Trophoblast cell (in vitro differentiated cells and primary cell): ENCODE results near the gene ATP1B1.

ENCODE experiments used
- DNase-seq, 2 donors: peaks; one replicate each; pipeline ENCODE4 v3.0.0-alpha.2; 2016
- H2AFZ ChIP-seq: 2 replicates; pipeline ENCODE4 v1.6.1; 2013; ENCODE audit warnings: low read length, moderate library complexity, mild to moderate bottlenecking; ENCODE audit not compliant: insufficient read depth, poor library complexity
- H2AK5ac ChIP-seq: 2 replicates; pipeline ENCODE4 v1.6.1; 2013; ENCODE audit warnings: mild to moderate bottlenecking, low read length
- H2BK120ac ChIP-seq: 2 replicates; pipeline ENCODE4 v1.6.1; 2013; ENCODE audit warnings: low read length, mild to moderate bottlenecking, moderate library complexity; ENCODE audit not compliant: insufficient read depth, poor library complexity
- H2BK12ac ChIP-seq: 2 replicates; pipeline ENCODE4 v1.6.1; 2013; ENCODE audit warnings: mild to moderate bottlenecking, low read length, moderate library complexity
- H2BK5ac ChIP-seq: 2 replicates; pipeline ENCODE4 v1.6.1; 2013; ENCODE audit warnings: low read length, low read depth, moderate library complexity, mild to moderate bottlenecking; ENCODE audit not compliant: poor library complexity
- H3K14ac ChIP-seq: 2 replicates; pipeline ENCODE4 v1.6.1; 2013; ENCODE audit warnings: mild to moderate bottlenecking, low read length
- H3K18ac ChIP-seq: 2 replicates; pipeline ENCODE4 v1.6.1; 2013; ENCODE audit warnings: mild to moderate bottlenecking, low read length
- H3K23ac ChIP-seq: 2 replicates; pipeline ENCODE4 v1.6.1; 2013; ENCODE audit warnings: low read length
- H3K27ac ChIP-seq: 2 replicates; pipeline ENCODE4 v1.5.1; 2013; ENCODE audit warnings: low read depth, mild to moderate bottlenecking, inconsistent platforms, low read length, moderate library complexity
- H3K27me3 ChIP-seq: 2 replicates; pipeline ENCODE4 v1.6.1; 2013; ENCODE audit warnings: inconsistent platforms, mild to moderate bottlenecking, low read length, moderate library complexity; ENCODE audit not compliant: insufficient read depth
- H3K36me3 ChIP-seq, 2 experiments: 1 replicate in 1 of 2; 2 replicates in 1 of 2; pipeline ENCODE4 v1.6.1; 2013; ENCODE audit warnings: low read length in 2 of 2, mild to moderate bottlenecking in 2 of 2, moderate library complexity in 1 of 2; ENCODE audit not compliant: insufficient read depth in 2 of 2, control insufficient read depth in 1 of 2
- H3K4ac ChIP-seq: 2 replicates; pipeline ENCODE4 v1.6.1; 2013; ENCODE audit warnings: low read depth, mild to moderate bottlenecking, low read length, moderate library complexity
- H3K4me1 ChIP-seq, 2 experiments: 1 replicate in 1 of 2; 2 replicates in 1 of 2; pipeline ENCODE4 v1.6.1; 2013; ENCODE audit warnings: low read length in 2 of 2, mild to moderate bottlenecking in 2 of 2, moderate library complexity in 1 of 2; ENCODE audit not compliant: insufficient read depth in 2 of 2, control insufficient read depth in 1 of 2
- H3K4me2 ChIP-seq: 2 replicates; pipeline ENCODE4 v1.6.1; 2013; ENCODE audit warnings: inconsistent platforms, mild to moderate bottlenecking, low read length, moderate library complexity
- H3K4me3 ChIP-seq: 2 replicates; pipeline ENCODE4 v1.5.1; 2013; ENCODE audit warnings: mild to moderate bottlenecking, low read depth, low read length, inconsistent platforms
- H3K79me1 ChIP-seq: one replicate; pipeline ENCODE4 v1.6.1; 2013; ENCODE audit warnings: low read length
- H3K79me2 ChIP-seq: 2 replicates; pipeline ENCODE4 v1.6.1; 2013; ENCODE audit warnings: low read length, mild to moderate bottlenecking; ENCODE audit not compliant: control insufficient read depth, insufficient read depth, poor library complexity
- H3K9ac ChIP-seq: 2 replicates; pipeline ENCODE4 v1.6.1; 2013; ENCODE audit warnings: mild to moderate bottlenecking, low read length
- H3K9me3 ChIP-seq: 2 replicates; pipeline ENCODE4 v1.6.1; 2013; ENCODE audit warnings: low read depth, mild to moderate bottlenecking, control low read depth, inconsistent platforms, low read length; ENCODE audit not compliant: insufficient read depth
- H4K12ac ChIP-seq: 2 replicates; pipeline ENCODE4 v1.6.1; 2013; ENCODE audit warnings: low read depth, mild to moderate bottlenecking, low read length, moderate library complexity
- H4K8ac ChIP-seq: 2 replicates; pipeline ENCODE4 v1.6.1; 2013; ENCODE audit warnings: low read depth, mild to moderate bottlenecking, low read length, moderate library complexity
- H4K91ac ChIP-seq: one replicate; pipeline ENCODE4 v1.6.1; 2013; ENCODE audit warnings: low read depth, mild to moderate bottlenecking, low read length, moderate library complexity
- WGBS: extraction: QIAGEN DNeasy Blood & Tissue Kit; methylation state at CpG from one replicate; pipeline ENCODE4 v1.1.7; 2013; ENCODE audit warnings: missing lambda C conversion rate; ENCODE audit not compliant: insufficient read length, insufficient coverage; ENCODE audit errors: extremely low coverage; 5-methylcytosine and 5-hydroxymethylcytosine counted together

Gene ATP1B1

DNA sequence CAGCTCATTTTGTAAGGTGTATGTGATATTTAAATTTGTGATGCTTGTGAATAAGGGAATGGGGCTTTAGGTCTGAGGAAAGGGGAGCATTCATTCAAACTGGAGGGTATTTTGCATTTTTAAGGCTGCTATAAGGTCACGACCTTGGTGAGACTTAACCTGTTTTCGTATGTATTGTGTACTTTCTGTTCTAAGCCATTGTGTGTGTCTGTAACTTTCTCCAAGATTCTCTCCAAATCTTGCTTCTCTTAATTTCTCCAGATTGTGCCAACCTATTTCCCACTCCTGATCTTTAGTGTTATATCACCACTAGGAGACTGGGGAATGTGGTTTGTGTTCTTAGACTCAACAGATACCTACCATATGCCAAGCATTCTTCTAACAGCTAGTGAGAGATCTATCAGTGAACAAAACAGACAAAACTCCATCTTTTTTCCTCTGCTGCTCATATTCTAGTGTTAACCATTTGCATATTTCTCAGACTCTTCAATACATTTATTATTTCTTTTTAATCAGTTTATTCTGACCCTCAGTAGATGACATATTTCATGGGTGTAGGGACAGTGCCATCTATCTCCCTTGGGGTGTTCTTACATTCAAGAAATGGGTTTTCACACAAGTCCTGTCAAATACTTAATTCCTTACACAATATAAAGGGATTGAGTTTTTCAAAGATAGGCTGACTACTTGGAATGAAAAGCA lies 27.5 kb downstream of the ATP1B1 start:
- DNase-seq = no peak
- H3K36me3 ChIP-seq = peaks cover 8 to 17% of the 10 kb centered on the region in 2 experiments
- H2BK12ac ChIP-seq = no peak overlapping the region
- H3K9me3 ChIP-seq = no peaks in the 10 kb centered on the region
- no peak overlapping the region for H4K12ac ChIP-seq
- WGBS = no CpG with 5 or more reads among the region's 2 CpGs
- H4K8ac ChIP-seq = no peak overlapping the region
- H3K27ac ChIP-seq = no peak overlapping the region
- H3K18ac ChIP-seq = no peak overlapping the region
- H3K4me1 ChIP-seq = no peaks in the 10 kb centered on the region
- no peak overlapping the region for H2AK5ac ChIP-seq
- no peak overlapping the region for H3K4ac ChIP-seq
- no peak overlapping the region for H4K91ac ChIP-seq
- no peak overlapping the region for H2AFZ ChIP-seq
- H2BK5ac ChIP-seq = no peak overlapping the region
- H3K14ac ChIP-seq = no peak overlapping the region
- H3K79me1 ChIP-seq = no peaks in the 10 kb centered on the region
- H3K79me2 ChIP-seq = no peaks in the 10 kb centered on the region
- no peak overlapping the region for H3K4me3 ChIP-seq
- no peaks in the 10 kb centered on the region for H3K27me3 ChIP-seq
- H3K23ac ChIP-seq = no peak overlapping the region
- H3K9ac ChIP-seq = no peak overlapping the region
- no peak overlapping the region for H3K4me2 ChIP-seq
- H2BK120ac ChIP-seq = no peak overlapping the region

DNA sequence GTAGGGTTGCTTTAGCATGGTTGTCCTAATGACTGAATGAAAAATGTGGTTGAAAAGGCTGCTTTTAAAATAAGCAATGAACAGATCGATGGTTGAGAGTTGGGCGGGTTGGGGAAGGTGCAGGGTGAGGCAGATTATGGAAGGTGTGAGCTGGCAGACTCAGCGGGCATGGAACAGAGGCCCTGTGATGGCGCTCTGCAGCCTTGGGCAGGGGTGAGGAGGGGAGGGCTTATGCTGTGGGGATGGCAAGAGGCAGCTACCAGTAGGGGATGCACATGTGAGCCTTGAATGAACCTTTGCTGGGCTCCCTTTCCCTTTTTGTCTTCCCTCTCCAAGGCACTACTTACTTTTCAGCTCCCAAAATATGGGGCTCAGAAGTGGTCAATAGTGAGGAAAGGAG lies 30.9 kb downstream of the ATP1B1 start:
- Histone ChIP-seq H3K36me3 (peaks cover 2% of the 10 kb centered on the region in 2 experiments), H3K27me3 (no peaks in the 10 kb centered on the region), H3K9ac (no peak overlapping the region), H2BK120ac (no peak overlapping the region), H2AK5ac (no peak overlapping the region), H3K18ac (no peak overlapping the region), H3K14ac (no peak overlapping the region), H3K4ac (no peak overlapping the region), H3K4me1 (no peaks in the 10 kb centered on the region), H4K12ac (no peak overlapping the region), H3K79me2 (no peaks in the 10 kb centered on the region), H4K8ac (no peak overlapping the region), H2AFZ (no peak overlapping the region), H3K4me2 (no peak overlapping the region), H3K23ac (no peak overlapping the region), H3K4me3 (no peak overlapping the region), H4K91ac (no peak overlapping the region), H3K27ac (no peak overlapping the region), H3K79me1 (no peaks in the 10 kb centered on the region), H2BK12ac (no peak overlapping the region), H3K9me3 (no peaks in the 10 kb centered on the region), H2BK5ac (no peak overlapping the region)
- WGBS = 100% methylated on average over 2 of the region's 4 CpGs
- no peak for DNase-seq

DNA sequence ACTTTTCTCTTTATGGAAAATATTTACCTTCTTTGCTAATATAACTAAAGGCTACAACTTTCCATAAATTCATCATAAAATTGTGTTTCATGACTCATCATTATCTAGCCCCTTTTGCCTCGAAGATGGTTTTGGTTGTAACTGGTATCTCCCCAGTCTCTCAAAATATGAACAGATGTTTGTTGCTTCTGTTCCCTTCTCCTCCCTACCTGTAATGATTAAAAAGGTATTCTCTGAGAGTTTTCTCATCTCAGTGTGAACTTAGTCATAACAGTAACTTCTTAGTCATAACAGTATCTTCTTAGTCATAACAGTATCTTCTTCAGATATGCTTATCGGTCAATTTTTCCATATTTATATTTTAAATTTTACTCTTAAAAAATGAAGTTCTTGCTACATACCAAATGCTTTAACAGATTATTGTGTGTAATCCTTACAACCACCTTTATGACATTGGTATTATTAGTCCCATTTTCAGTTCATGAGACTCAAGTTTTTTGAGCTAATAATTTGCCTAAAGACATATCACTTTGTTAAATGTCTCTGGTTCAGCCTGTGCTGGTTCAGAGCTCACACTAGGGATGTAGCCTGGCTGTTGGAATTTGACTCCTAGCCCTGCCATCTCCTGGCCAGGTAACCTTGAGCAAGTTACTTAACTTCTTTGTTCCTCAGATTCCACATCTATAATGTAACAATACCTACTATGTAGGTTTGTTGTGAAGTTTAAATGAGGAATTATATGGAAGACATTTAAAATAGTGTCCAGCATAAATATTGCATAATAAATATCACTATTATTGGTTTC lies 32.6 kb downstream of the ATP1B1 start:
- Histone ChIP-seq H3K23ac (no peak overlapping the region), H3K79me2 (no peaks in the 10 kb centered on the region), H3K27ac (no peak overlapping the region), H3K9ac (no peak overlapping the region), H3K4me3 (no peak overlapping the region), H2BK12ac (no peak overlapping the region), H2BK5ac (no peak overlapping the region), H3K14ac (no peak overlapping the region), H3K36me3 (no peaks in the 10 kb centered on the region), H3K4me2 (no peak overlapping the region), H3K79me1 (no peaks in the 10 kb centered on the region), H3K4ac (no peak overlapping the region), H3K9me3 (no peaks in the 10 kb centered on the region), H3K27me3 (no peaks in the 10 kb centered on the region), H2AK5ac (no peak overlapping the region), H3K18ac (no peak overlapping the region), H2BK120ac (no peak overlapping the region), H4K12ac (no peak overlapping the region), H2AFZ (no peak overlapping the region), H3K4me1 (no peaks in the 10 kb centered on the region), H4K8ac (no peak overlapping the region), H4K91ac (no peak overlapping the region)
- no CpG with 5 or more reads among the region's 2 CpGs for WGBS
- peak in 1 of 2 donors; percentile 26 for DNase-seq

DNA sequence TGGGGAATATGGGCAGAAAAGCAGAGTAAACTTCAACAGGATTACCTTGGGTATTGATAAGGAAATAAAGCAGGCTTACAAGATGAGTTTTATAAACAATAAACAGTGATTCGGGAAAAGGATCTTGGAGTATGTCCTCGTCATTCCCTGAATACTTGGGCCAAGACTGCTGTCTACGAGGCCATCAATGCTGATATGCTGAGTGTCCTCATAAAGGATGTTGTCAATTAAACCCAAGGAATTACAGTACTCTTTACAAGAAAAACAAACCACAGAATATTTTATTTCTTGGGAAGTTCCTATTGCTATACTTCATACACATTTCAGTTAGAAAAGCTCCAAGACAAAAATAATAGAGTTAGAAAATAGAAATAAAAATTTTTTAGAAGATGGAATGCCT lies 34.9 kb downstream of the ATP1B1 start:
- Histone ChIP-seq H3K14ac (no peak overlapping the region), H3K9me3 (no peaks in the 10 kb centered on the region), H3K4me1 (no peaks in the 10 kb centered on the region), H2AK5ac (no peak overlapping the region), H2BK5ac (no peak overlapping the region), H4K91ac (no peak overlapping the region), H3K18ac (no peak overlapping the region), H3K4me3 (no peak overlapping the region), H3K79me1 (no peaks in the 10 kb centered on the region), H2AFZ (no peak overlapping the region), H3K23ac (no peak overlapping the region), H3K4me2 (no peak overlapping the region), H3K79me2 (no peaks in the 10 kb centered on the region), H3K4ac (no peak overlapping the region), H4K8ac (no peak overlapping the region), H3K27me3 (no peaks in the 10 kb centered on the region), H2BK120ac (no peak overlapping the region), H3K9ac (no peak overlapping the region), H3K36me3 (no peaks in the 10 kb centered on the region), H2BK12ac (no peak overlapping the region), H3K27ac (no peak overlapping the region), H4K12ac (no peak overlapping the region)
- no CpG with 5 or more reads among the region's 3 CpGs for WGBS
- no peak for DNase-seq
